GM21381 (cell line): ENCODE results near the gene HTR2A.
A peak's percentile ranks its signal among the peaks of the same experiment; 100 is the strongest.
"Not testable (repeated sequence)": the region's sequence is repeated elsewhere in the genome, so short reads cannot be mapped to it uniquely, and the experiment has no call there.

Experiments used
- ATAC-seq: cut with Tn5 transposase; IDR thresholded peaks from one replicate; pipeline ENCODE4 v1.9.1; 2021; ENCODE audit warnings: mild to moderate bottlenecking, moderate library complexity; ENCODE audit not compliant: unreplicated experiment

The HTR2A gene

GRCh38 chr13:46816371-46816770, 80.5 kb downstream of the HTR2A start:
- no peak for ATAC-seq

- no peak for ATAC-seq
These were observed 84.5 kb downstream of the HTR2A start for GRCh38 chr13:46812301-46812797.

GRCh38 chr13:46810440-46810839, 86.4 kb downstream of the HTR2A start:
- ATAC-seq: no peak

- not testable (repeated sequence) for ATAC-seq
These were observed 91.9 kb downstream of the HTR2A start for GRCh38 chr13:46804921-46805320.

GRCh38 chr13:46804391-46804815, 92.5 kb downstream of the HTR2A start:
- ATAC-seq: no peak

GRCh38 chr13:46803586-46803985, 93.3 kb downstream of the HTR2A start:
- ATAC-seq: no peak

- ATAC-seq: no peak
These were observed 95.0 kb downstream of the HTR2A start for GRCh38 chr13:46801858-46802257.

- ATAC-seq: no peak
These were observed 97.7 kb downstream of the HTR2A start for GRCh38 chr13:46799139-46799538.

GRCh38 chr13:46797501-46798237, 99.2 kb downstream of the HTR2A start:
- ATAC-seq: no peak

GRCh38 chr13:46796515-46797474, 100.1 kb downstream of the HTR2A start, which contains the start of gene ESD:
ESD (minus strand) TSS chr13:46797161; CDS start chr13:46791413, 5,748 bp downstream.
- peak; percentile 87 for ATAC-seq

GRCh38 chr13:46796129-46796514, 100.7 kb downstream of the HTR2A start:
- no peak for ATAC-seq

- ATAC-seq: no peak
These were observed 101.5 kb downstream of the HTR2A start for GRCh38 chr13:46795321-46795720.

GRCh38 chr13:46783504-46783903, 113.3 kb downstream of the HTR2A start:
- ATAC-seq: no peak

- ATAC-seq: no peak
These were observed 114.2 kb downstream of the HTR2A start for GRCh38 chr13:46782691-46783090.

GRCh38 chr13:46782066-46782465, 114.8 kb downstream of the HTR2A start:
- no peak for ATAC-seq
